H9 (cell line): ENCODE measurements around the gene OR4D1. TPM values are rescaled to one million over a fixed set of nuclear protein-coding genes. Genes with fewer than 3 reads are reported as not detected.
"Not testable (repeated sequence)": the region's sequence is repeated elsewhere in the genome, so short reads cannot be mapped to it uniquely, and the experiment has no call there.

ENCODE experiments used
- DNase-seq: peaks from one replicate; pipeline ENCODE4 v3.0.0-alpha.2; 2017
- H2AFZ ChIP-seq: one replicate; pipeline ENCODE4 v1.6.1; 2013; ENCODE audit warnings: mild to moderate bottlenecking, low read length, control low read depth, moderate library complexity
- H2AK5ac ChIP-seq: 2 replicates; pipeline ENCODE4 v1.6.1; 2013; ENCODE audit warnings: low read length, control low read depth, mixed read lengths; ENCODE audit not compliant: insufficient read length
- H2BK120ac ChIP-seq: one replicate; pipeline ENCODE4 v1.6.1; 2013; ENCODE audit warnings: low read depth, mild to moderate bottlenecking, low read length, control low read depth, inconsistent platforms; ENCODE audit not compliant: poor library complexity, severe bottlenecking
- H2BK12ac ChIP-seq: 2 replicates; pipeline ENCODE4 v1.6.1; 2013; ENCODE audit warnings: low read length, control low read depth, mixed read lengths, low read depth; ENCODE audit not compliant: insufficient read length
- H2BK15ac ChIP-seq: 2 replicates; pipeline ENCODE4 v1.6.1; 2013; ENCODE audit warnings: low read depth, low read length, control low read depth
- H2BK20ac ChIP-seq: one replicate; pipeline ENCODE4 v1.6.1; 2013; ENCODE audit warnings: low read depth, mild to moderate bottlenecking, low read length, control low read depth, inconsistent platforms; ENCODE audit not compliant: poor library complexity, severe bottlenecking
- H2BK5ac ChIP-seq: 2 replicates; pipeline ENCODE4 v1.6.1; 2013; ENCODE audit warnings: low read length, control low read depth, mixed read lengths; ENCODE audit not compliant: insufficient read length
- H3K14ac ChIP-seq: 2 replicates; pipeline ENCODE4 v1.6.1; 2013; ENCODE audit warnings: low read length, control low read depth; ENCODE audit not compliant: insufficient read depth
- H3K18ac ChIP-seq: 2 replicates; pipeline ENCODE4 v1.6.1; 2013; ENCODE audit warnings: low read depth, mild to moderate bottlenecking, mixed read lengths, low read length, control low read depth; ENCODE audit not compliant: insufficient read length
- H3K23ac ChIP-seq: 2 replicates; pipeline ENCODE4 v1.6.1; 2013; ENCODE audit warnings: low read length, control low read depth, mixed read lengths, low read depth; ENCODE audit not compliant: insufficient read length
- H3K23me2 ChIP-seq: 2 replicates; pipeline ENCODE4 v1.6.1; 2013; ENCODE audit warnings: low read depth, mild to moderate bottlenecking, mixed read lengths, low read length, control low read depth; ENCODE audit not compliant: insufficient read length, poor library complexity, severe bottlenecking
- H3K27ac ChIP-seq: 2 replicates; pipeline ENCODE4 v1.5.1; 2013; ENCODE audit warnings: low read length, control low read depth, mixed read lengths, low read depth; ENCODE audit not compliant: insufficient read length
- H3K27me3 ChIP-seq: 2 replicates; pipeline ENCODE4 v1.6.1; 2013; ENCODE audit warnings: low read length, control low read depth, inconsistent platforms; ENCODE audit not compliant: insufficient read depth
- H3K4ac ChIP-seq: 2 replicates; pipeline ENCODE4 v1.6.1; 2013; ENCODE audit warnings: low read depth, mild to moderate bottlenecking, control low read depth, inconsistent platforms, low read length, moderate library complexity
- H3K4me1 ChIP-seq: 2 replicates; pipeline ENCODE4 v1.6.1; 2013; ENCODE audit warnings: low read length, control low read depth, inconsistent platforms; ENCODE audit not compliant: insufficient read depth
- H3K4me2 ChIP-seq: 2 replicates; pipeline ENCODE4 v1.6.1; 2013; ENCODE audit warnings: low read length, control low read depth, mixed read lengths; ENCODE audit not compliant: insufficient read length, insufficient read depth
- H3K56ac ChIP-seq: 2 replicates; pipeline ENCODE4 v1.6.1; 2013; ENCODE audit warnings: low read depth, mild to moderate bottlenecking, mixed read lengths, low read length, control low read depth; ENCODE audit not compliant: insufficient read length
- H3K79me1 ChIP-seq: 2 replicates; pipeline ENCODE4 v1.6.1; 2013; ENCODE audit warnings: low read depth, mild to moderate bottlenecking, moderate library complexity, low read length, control low read depth, inconsistent platforms; ENCODE audit not compliant: insufficient read depth, poor library complexity, severe bottlenecking
- H3K79me2 ChIP-seq: 2 replicates; pipeline ENCODE4 v1.6.1; 2013; ENCODE audit warnings: low read length, control low read depth, inconsistent platforms; ENCODE audit not compliant: insufficient read depth
- H3K9ac ChIP-seq: 2 replicates; pipeline ENCODE4 v1.6.1; 2013; ENCODE audit warnings: low read length, control low read depth, mixed read lengths; ENCODE audit not compliant: insufficient read length; ENCODE audit errors: extremely low read depth
- H3K9me3 ChIP-seq: one replicate; pipeline ENCODE4 v1.6.1; 2013; ENCODE audit warnings: low read depth, low read length, inconsistent platforms; ENCODE audit not compliant: control insufficient read depth
- H3T11ph ChIP-seq: one replicate; pipeline ENCODE4 v1.6.1; 2013; ENCODE audit warnings: mild to moderate bottlenecking, low read length, control low read depth, inconsistent platforms
- H4K20me1 ChIP-seq: one replicate; pipeline ENCODE4 v1.6.1; 2013; ENCODE audit not compliant: control insufficient read depth, insufficient read length, insufficient read depth
- H4K5ac ChIP-seq: 2 replicates; pipeline ENCODE4 v1.6.1; 2013; ENCODE audit warnings: low read depth, mild to moderate bottlenecking, mixed read lengths, low read length, control low read depth; ENCODE audit not compliant: insufficient read length
- H4K8ac ChIP-seq: replicated peaks from 2 replicates; pipeline ENCODE4 v1.6.1; 2013; ENCODE audit warnings: low read length, control low read depth, mixed read lengths, low read depth; ENCODE audit not compliant: insufficient read length
- H4K91ac ChIP-seq: 2 replicates; pipeline ENCODE4 v1.6.1; 2013; ENCODE audit warnings: low read depth, mild to moderate bottlenecking, moderate library complexity, mixed read lengths, low read length, control low read depth; ENCODE audit not compliant: insufficient read length
- H3K27ac Mint-ChIP-seq, 3 experiments: 2 replicates in 2 of 3; 3 replicates in 1 of 3; pipeline ENCODE4 v1.8.0; 2020 to 2021; ENCODE audit warnings: mixed read lengths in 3 of 3, mild to moderate bottlenecking in 1 of 3, moderate library complexity in 1 of 3
- H3K27me3 Mint-ChIP-seq: 2 replicates; pipeline ENCODE4 v1.8.0; 2021; ENCODE audit warnings: low read depth, mild to moderate bottlenecking, moderate library complexity, mixed read lengths
- H3K36me3 Mint-ChIP-seq, 3 experiments: 2 replicates in 2 of 3; 3 replicates in 1 of 3; pipeline ENCODE4 v1.8.0; 2020 to 2021; ENCODE audit warnings: low read depth in 3 of 3, mixed read lengths in 3 of 3; ENCODE audit not compliant: insufficient read depth in 1 of 3
- H3K4me1 Mint-ChIP-seq, 2 experiments: 2 replicates each; pipeline ENCODE4 v1.8.0; 2020; ENCODE audit warnings: mixed read lengths in 2 of 2
- H3K4me3 Mint-ChIP-seq, 2 experiments: 2 replicates in 1 of 2; 3 replicates in 1 of 2; pipeline ENCODE4 v1.8.0; 2020 to 2021; ENCODE audit warnings: mild to moderate bottlenecking in 2 of 2, mixed read lengths in 2 of 2, moderate library complexity in 1 of 2
- H3K9me3 Mint-ChIP-seq, 2 experiments: 2 replicates in 1 of 2; 3 replicates in 1 of 2; pipeline ENCODE4 v1.8.0; 2020; ENCODE audit warnings: mild to moderate bottlenecking in 2 of 2, mixed read lengths in 2 of 2, moderate library complexity in 1 of 2
- CTCF ChIP-seq: fragments of 200-600 bp; sonication (generic); conservative IDR thresholded peaks from 3 replicates; pipeline ENCODE4 v1.8.0; 2021; ENCODE audit warnings: antibody characterized with exemption, mild to moderate bottlenecking
- WGBS: extraction: QIAGEN DNeasy Blood & Tissue Kit; methylation state at CpG from one replicate; pipeline ENCODE4 v1.1.7; 2013; ENCODE audit warnings: missing lambda C conversion rate, low lambda C conversion rate, mixed read lengths; ENCODE audit not compliant: insufficient read length; ENCODE audit errors: extremely low coverage; 5-methylcytosine and 5-hydroxymethylcytosine counted together
- total RNA-seq: library from RNA; stranded (reverse); gene quantifications from 2 replicates; pipeline ENCODE4 v1.2.1, GENCODE V29; 2021

The OR4D1 gene
- total RNA-seq, 1 experiment from 2014 or later = 0.11 TPM

- no peak overlapping the region for H3K4ac ChIP-seq
- H2BK12ac ChIP-seq = no peak overlapping the region
- no peak overlapping the region for H2BK5ac ChIP-seq
- no peak for DNase-seq
- no peak overlapping the region for H4K5ac ChIP-seq
- H3K4me1 ChIP-seq = no peaks in the 10 kb centered on the region
- no peak overlapping the region for H3K14ac ChIP-seq
- no peak overlapping the region for H3K23ac ChIP-seq
- Mint-ChIP-seq H3K36me3 (no peaks in the 10 kb centered on the region), H3K4me1 (no peaks in the 10 kb centered on the region), H3K9me3 (no peaks in the 10 kb centered on the region; a peak in 1 of 5 replicates), H3K4me3 (no peak overlapping the region), H3K27me3 (peaks cover 54% of the 10 kb centered on the region), H3K27ac (no peak overlapping the region)
- no peak overlapping the region for H3K27ac ChIP-seq
- H2AK5ac ChIP-seq = no peak overlapping the region
- no peak overlapping the region for H3K4me2 ChIP-seq
- no peak overlapping the region for H4K91ac ChIP-seq
- no peaks in the 10 kb centered on the region for H3K79me1 ChIP-seq
- H3K18ac ChIP-seq = no peak overlapping the region
- no peak for TF ChIP-seq CTCF
- H2AFZ ChIP-seq = no peak overlapping the region
- H2BK15ac ChIP-seq = no peak overlapping the region
- H3K9ac ChIP-seq = no peak overlapping the region
- no peak overlapping the region for H3K56ac ChIP-seq
- no peaks in the 10 kb centered on the region for H4K20me1 ChIP-seq
- no peak overlapping the region for H4K8ac ChIP-seq
- no peaks in the 10 kb centered on the region for H3K9me3 ChIP-seq
- H3K79me2 ChIP-seq = no peaks in the 10 kb centered on the region
- no peak overlapping the region for H2BK120ac ChIP-seq
- no peak overlapping the region for H3T11ph ChIP-seq
- no peaks in the 10 kb centered on the region for H3K23me2 ChIP-seq
- no CpG with 5 or more reads among the region's 1 CpG for whole genome bisulfite sequencing
- H3K27me3 ChIP-seq = no peaks in the 10 kb centered on the region
- no peak overlapping the region for H2BK20ac ChIP-seq
These were observed 20.3 kb upstream of the OR4D1 start for GRCh38 chr17:58127846-58128245.

GRCh38 chr17:58132697-58133096, 15.5 kb upstream of the OR4D1 start:
- not testable (repeated sequence) for H4K5ac ChIP-seq, H3K79me1 ChIP-seq, H3K4me3 Mint-ChIP-seq, H3K56ac ChIP-seq, H2BK5ac ChIP-seq, H3K4me2 ChIP-seq, H2BK15ac ChIP-seq, H3K9me3 Mint-ChIP-seq, H4K91ac ChIP-seq, H3K4me1 Mint-ChIP-seq, H3K18ac ChIP-seq, H3K79me2 ChIP-seq, H4K8ac ChIP-seq, H3K23ac ChIP-seq, H3K23me2 ChIP-seq, H3K27ac Mint-ChIP-seq, H2BK12ac ChIP-seq, H3K9ac ChIP-seq, H3K27ac ChIP-seq, H2BK20ac ChIP-seq, H3K27me3 ChIP-seq, H3K36me3 Mint-ChIP-seq, H3T11ph ChIP-seq, H2AFZ ChIP-seq, H3K14ac ChIP-seq, H3K4me1 ChIP-seq, H4K20me1 ChIP-seq, H2BK120ac ChIP-seq, H2AK5ac ChIP-seq, H3K9me3 ChIP-seq, H3K4ac ChIP-seq, DNase-seq
- peaks cover 80% of the 10 kb centered on the region for H3K27me3 Mint-ChIP-seq
- no CpG with 5 or more reads among the region's 5 CpGs for WGBS
